Lower leg skin (tissue), 4 donors: ENCODE results near the gene ADCY2. TPM values are rescaled to one million over a fixed set of nuclear protein-coding genes. Genes with fewer than 3 reads are reported as not detected.

ENCODE experiments used
- DNase-seq, 2 donors: peaks; one replicate each; pipeline ENCODE4 v3.0.0-alpha.2; 2019; ENCODE audit warnings: low spot score in 2 of 2
- H3K4me3 ChIP-seq: fragments of 200-600 bp; sonication (generic); 2 replicates; pipeline ENCODE4 v1.5.1; 2017; ENCODE audit warnings: mild to moderate bottlenecking, low read depth; ENCODE audit not compliant: poor library complexity, severe bottlenecking
- POLR2A ChIP-seq, 2 donors: fragments of 450-650 bp; IDR thresholded peaks; one replicate each; pipeline ENCODE4 v1.6.1; 2016 to 2017; ENCODE audit warnings: antibody characterized with exemption in 2 of 2, mild to moderate bottlenecking in 1 of 2, moderate library complexity in 1 of 2
- WGBS, 2 donors: methylation state at CpG; one replicate each; pipeline ENCODE4 v1.1.5; 2018; 5-methylcytosine and 5-hydroxymethylcytosine counted together
- intact Hi-C: fragments of 100-400 bp; cut with DNase I; formaldehyde crosslinking; loops from one replicate; pipeline ENCODE4 v1.15.0; 2023; ENCODE audit warnings: low total_unique reads
- total RNA-seq, 4 donors: library from RNA; depleted of rRNA; stranded (reverse); fragments of >200 nt; gene quantifications; one replicate each; pipeline ENCODE4 v1.1.0, GENCODE V29; 2016
- TF ChIP-seq, protein P1 (sequence below), 3 donors: fragments of 450-650 bp; IDR thresholded peaks; one replicate each; pipeline ENCODE4 v1.5.1; 2016; ENCODE audit warnings: antibody characterized with exemption in 3 of 3, mild to moderate bottlenecking in 3 of 3, moderate library complexity in 2 of 3

ADCY2 gene
- total RNA-seq, 4 donors from 2014 or later = 7.3 to 11.5 (median 8.2) TPM

DNA sequence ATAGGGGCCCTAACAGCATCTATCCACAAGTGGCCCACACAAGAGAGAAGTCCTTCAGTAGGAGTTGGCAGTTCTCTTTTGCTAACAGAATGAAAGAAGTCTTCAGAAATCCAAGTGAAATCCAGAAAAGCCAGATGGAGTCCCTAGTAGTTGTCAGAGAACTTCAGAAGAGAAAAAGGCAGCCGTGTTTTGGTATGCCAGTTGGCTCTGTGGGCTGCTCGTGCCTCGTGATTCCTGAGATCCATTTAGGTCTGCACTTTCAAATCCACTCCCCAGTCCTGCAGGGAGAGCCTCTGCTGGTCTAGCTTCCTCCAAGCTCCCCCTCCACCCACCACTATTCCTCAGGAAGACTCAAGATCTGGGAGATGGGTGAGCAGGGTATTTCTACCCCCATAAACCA is 386.0 kb downstream of the ADCY2 start:
- 32 to 48% methylated on average over 3 of the region's 3 CpGs for WGBS, 2 donors

DNA sequence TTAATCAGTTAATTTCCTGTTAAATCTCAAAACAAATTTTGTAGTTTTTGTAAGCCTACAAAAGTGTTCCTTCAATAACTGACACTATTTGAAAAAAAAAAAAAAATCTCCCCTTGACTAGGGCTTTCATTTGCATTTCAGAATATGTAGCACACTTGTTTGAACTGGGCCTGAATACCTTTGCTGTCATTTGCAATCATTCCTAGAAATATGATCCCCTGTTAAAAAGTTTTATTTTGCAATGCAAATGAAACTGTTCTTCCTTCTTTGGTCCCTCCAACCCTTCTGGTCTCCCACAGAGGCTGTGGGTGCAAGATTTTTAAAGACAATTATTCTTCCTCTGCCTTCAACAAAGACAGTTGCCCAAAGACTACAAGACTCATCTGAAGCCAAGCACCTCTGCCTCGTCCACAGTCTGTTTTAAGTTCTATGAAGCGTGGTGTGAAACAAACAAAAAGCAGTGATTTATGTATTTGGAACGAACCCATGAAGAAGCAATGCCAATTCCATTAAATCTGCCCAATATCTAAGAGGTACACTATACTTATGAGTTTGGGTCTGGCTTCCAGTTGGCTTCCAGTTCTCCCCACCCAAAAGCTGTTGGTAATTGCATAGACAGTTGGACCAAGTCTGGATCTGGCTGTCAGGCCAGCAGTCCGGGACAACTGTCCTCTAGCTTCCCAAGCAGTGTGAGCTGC is 388.9 kb downstream of the ADCY2 start:
- WGBS, 2 donors = 56 to 57% methylated on average over 4 of the region's 4 CpGs
- DNase-seq = no peak
- TF ChIP-seq, protein P1, sequence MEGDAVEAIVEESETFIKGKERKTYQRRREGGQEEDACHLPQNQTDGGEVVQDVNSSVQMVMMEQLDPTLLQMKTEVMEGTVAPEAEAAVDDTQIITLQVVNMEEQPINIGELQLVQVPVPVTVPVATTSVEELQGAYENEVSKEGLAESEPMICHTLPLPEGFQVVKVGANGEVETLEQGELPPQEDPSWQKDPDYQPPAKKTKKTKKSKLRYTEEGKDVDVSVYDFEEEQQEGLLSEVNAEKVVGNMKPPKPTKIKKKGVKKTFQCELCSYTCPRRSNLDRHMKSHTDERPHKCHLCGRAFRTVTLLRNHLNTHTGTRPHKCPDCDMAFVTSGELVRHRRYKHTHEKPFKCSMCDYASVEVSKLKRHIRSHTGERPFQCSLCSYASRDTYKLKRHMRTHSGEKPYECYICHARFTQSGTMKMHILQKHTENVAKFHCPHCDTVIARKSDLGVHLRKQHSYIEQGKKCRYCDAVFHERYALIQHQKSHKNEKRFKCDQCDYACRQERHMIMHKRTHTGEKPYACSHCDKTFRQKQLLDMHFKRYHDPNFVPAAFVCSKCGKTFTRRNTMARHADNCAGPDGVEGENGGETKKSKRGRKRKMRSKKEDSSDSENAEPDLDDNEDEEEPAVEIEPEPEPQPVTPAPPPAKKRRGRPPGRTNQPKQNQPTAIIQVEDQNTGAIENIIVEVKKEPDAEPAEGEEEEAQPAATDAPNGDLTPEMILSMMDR (IDR thresholded peaks at IDR 0.05) = no peak
- no peak for TF ChIP-seq POLR2A (IDR thresholded peaks at IDR 0.05)
- intact Hi-C loops = no loop called here
- H3K4me3 ChIP-seq = no peak overlapping the region

More for the DNA sequence above, 386.0 kb downstream of the ADCY2 start:
- intact Hi-C loops = no loop called here
- no peak for TF ChIP-seq POLR2A (IDR thresholded peaks at IDR 0.05)
- TF ChIP-seq, protein P1 (IDR thresholded peaks at IDR 0.05) = no peak
- no peak overlapping the region for H3K4me3 ChIP-seq
- DNase-seq = no peak

DNA sequence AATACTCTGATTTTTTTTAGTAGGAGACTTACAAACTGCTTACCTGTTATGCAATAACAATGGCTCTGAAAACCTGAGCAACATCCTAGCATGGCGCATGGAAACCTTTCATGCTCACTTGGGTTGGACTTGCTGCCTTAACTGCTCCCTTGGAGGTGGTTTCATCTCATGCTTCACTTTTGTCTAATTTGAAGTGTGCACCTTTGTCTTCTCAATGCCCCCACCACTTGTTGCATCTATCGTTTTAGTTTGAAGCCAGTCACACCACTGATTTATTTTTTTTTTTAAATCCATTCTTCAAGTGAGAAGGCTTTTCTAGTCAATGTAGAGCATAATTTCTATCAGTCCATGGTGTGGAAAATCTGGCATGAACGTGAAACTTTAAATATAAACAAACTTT is 391.8 kb downstream of the ADCY2 start:
- intact Hi-C loops = no loop called here
- TF ChIP-seq, protein P1 (IDR thresholded peaks at IDR 0.05) = no peak
- no peak for TF ChIP-seq POLR2A (IDR thresholded peaks at IDR 0.05)
- DNase-seq = no peak
- no peak overlapping the region for H3K4me3 ChIP-seq
- 94 to 96% methylated on average over 3 of the region's 3 CpGs for WGBS, 2 donors

DNA sequence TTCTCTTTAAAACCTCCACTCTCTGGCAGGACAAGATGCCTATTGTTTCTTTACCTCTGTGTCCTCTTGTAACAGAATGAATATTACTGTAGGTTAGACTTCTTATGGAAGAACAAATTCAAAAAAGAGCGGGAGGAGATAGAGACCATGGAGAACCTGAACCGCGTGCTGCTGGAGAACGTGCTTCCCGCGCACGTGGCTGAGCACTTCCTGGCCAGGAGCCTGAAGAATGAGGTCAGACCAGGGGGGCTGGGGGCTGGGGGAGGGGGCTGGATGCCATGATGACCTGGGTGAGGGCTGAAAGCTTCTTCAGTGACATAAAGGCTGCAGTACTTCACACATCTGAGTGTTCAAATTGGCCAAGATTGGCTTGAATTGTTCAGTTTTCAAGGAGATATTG is 393.6 kb downstream of the ADCY2 start:
- WGBS, 2 donors = 87 to 93% methylated on average over 7 of the region's 7 CpGs
- no peak for DNase-seq
- intact Hi-C loops = no loop called here
- no peak overlapping the region for H3K4me3 ChIP-seq
- TF ChIP-seq POLR2A (IDR thresholded peaks at IDR 0.05) = no peak
- TF ChIP-seq, protein P1 (IDR thresholded peaks at IDR 0.05) = no peak

DNA sequence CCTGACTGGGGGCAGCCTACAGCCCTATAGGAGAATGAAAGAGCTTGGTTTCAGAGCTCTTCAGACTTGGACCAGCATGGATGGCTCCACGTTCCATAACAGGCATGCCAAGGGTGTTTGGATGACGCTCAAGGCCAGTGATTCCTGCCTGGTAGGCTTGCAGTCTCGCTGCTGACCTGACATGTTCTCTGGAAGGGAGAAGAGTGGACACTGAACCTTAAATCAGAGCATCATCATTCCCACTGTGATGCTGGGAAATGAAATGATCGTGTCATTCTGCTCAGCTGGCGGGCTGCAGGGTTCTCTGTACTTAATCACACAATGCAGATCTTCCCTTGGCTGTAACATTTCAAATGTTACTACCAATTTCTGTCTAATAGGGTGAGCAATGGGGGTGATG is 398.0 kb downstream of the ADCY2 start:
- WGBS, 2 donors = 76 to 81% methylated on average over 5 of the region's 5 CpGs
- no peak overlapping the region for H3K4me3 ChIP-seq
- intact Hi-C loops = no loop called here
- no peak for TF ChIP-seq POLR2A (IDR thresholded peaks at IDR 0.05)
- TF ChIP-seq, protein P1 (IDR thresholded peaks at IDR 0.05) = no peak
- no peak for DNase-seq

DNA sequence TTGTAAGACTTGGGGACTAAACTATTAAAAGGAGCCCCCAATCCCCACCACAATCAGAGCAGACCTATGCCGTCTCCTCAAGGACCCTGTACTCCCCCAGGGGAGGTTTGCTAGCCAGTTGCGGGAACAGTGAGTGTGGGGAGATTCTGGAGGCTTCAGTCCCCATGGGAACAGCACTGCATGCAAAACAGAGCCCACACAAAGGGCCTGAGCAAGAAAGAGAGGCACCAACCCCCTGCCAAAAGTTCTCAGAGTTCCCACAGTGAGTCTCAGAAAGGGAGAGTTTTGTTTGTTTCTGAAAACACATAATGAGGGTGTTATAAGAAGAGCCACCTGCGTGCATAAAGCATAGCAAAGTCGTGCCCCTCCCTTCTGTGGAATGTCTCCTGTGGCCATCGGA is 398.4 kb downstream of the ADCY2 start:
- WGBS, 2 donors = 66 to 72% methylated on average over 5 of the region's 5 CpGs
- intact Hi-C loops = no loop called here
- DNase-seq = no peak
- no peak for TF ChIP-seq POLR2A (IDR thresholded peaks at IDR 0.05)
- TF ChIP-seq, protein P1 (IDR thresholded peaks at IDR 0.05) = no peak
- H3K4me3 ChIP-seq = no peak overlapping the region
